ENCODE measurements around the gene CHAD. TPM values are rescaled to one million over a fixed set of nuclear protein-coding genes. Genes with fewer than 3 reads are reported as not detected.

CHAD gene
- total and polyA plus RNA-seq, 2 of the 13 experiments (the other 11 are each of a cell fraction or from before 2014, with no cell fraction given), result 1.4 TPM; not detected in 1

DNA sequence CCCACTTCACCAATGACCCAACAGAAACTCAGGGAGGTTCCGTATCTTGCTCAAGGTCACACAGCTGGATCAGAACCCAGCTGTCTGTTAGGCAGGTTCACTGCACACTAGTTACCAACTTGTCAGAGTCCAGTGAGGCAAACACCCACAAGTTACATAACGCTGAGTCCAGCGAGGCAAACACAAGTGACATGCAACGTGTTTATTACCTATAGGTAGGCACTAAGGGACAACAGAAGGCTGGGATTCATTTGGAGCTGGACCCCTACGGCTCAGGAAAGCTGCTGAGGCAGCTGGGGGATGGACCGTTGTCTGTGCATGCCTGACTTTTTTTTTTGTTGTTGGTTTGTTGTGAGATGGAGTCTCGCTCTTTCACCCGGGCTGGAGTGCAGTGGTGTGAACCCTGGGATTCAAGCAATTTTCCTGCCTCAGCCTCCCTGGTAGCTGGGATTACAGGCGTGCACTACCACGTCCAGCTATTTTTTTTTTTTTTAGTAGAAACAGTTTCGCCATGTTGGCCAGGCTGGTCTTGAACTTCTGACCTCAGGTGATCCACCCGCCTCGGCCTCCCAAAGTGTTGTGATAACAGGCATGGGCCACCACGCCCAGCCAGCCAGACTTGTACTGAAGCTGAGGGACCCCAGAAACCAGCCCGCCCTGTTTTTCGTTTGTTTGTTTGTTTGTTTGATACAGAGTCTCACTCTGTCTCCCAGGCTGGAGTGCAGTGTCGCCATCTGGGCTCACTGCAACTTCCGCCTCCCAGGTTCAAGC lies 8.1 kb upstream of the CHAD start:
- FAIRE-seq (peak; percentile 89), ATAC-seq (no peak), DNase-seq (ENCODE audit: low spot score) (peak; percentile 58)
- WGBS (ENCODE audit: low lambda C conversion rate), result 63% methylated on average over 18 of the region's 18 CpGs
- Histone ChIP-seq H4K20me1 (ENCODE audit: insufficient read depth, low read length) (peaks cover 4% of the 10 kb centered on the region; the same call in 1 of the 2 replicates), H3K4me1 (ENCODE audit: insufficient read depth, low read length) (peaks cover 47% of the 10 kb centered on the region), H3K4me2 (ENCODE audit: low read depth, low read length) (peak overlapping the region; percentile 46), H3K9ac (ENCODE audit: insufficient read depth, low read depth, low read length) (peak overlapping the region; percentile 12; the same call in 1 of the 2 replicates), H3K79me2 (ENCODE audit: insufficient read depth, low read length) (peaks cover 3% of the 10 kb centered on the region), H3K4me3 (replicated peaks in 1 of 3; ENCODE audit: insufficient read depth in 1 of 3, low read depth in 2 of 3, low read length in 3 of 3) (no peak overlapping the region), H3K36me3 (replicated peaks in 1 of 2; ENCODE audit: control insufficient read depth in 1 of 2, insufficient read depth in 2 of 2, low read length in 2 of 2) (peaks cover 13% of the 10 kb centered on the region in 2 experiments; a peak in 4 of 5 replicates), H3K27ac (ENCODE audit: extremely low read length, insufficient read depth, low read length) (peak overlapping the region; percentile 46), H3K27me3 (ENCODE audit: control insufficient read depth in 1 of 2, insufficient read depth in 2 of 2, low read length in 2 of 2) (no peaks in the 10 kb centered on the region), H2AFZ (ENCODE audit: low read length) (peak overlapping the region; percentile 21), H3K9me3 (ENCODE audit: low read length) (no peaks in the 10 kb centered on the region)
- intact Hi-C loops (cut with micrococcal nuclease; ENCODE audit: unreplicated experiment) (loop anchor here (1.0 kb wide), 1 partner anchor 47 kb away; no protein-coding TSS in a partner anchor), in situ Hi-C loops (cut with HindIII; ENCODE audit: extremely low pct_ligation_motif_present, low pct_unique_long_range_greater_than_20kb) (loop anchor here (5.0 kb wide), 1 partner anchor 79 kb away; the partner anchor contains the start of gene LRRC59)
- POLR2A ChIA-PET, result interaction anchor here (0.7 to 1.4 kb wide), 2 partner anchors 17 to 79 kb away, joined by 3 to 5 read pairs; partner anchors contain the start of gene LRRC59
- CTCF ChIA-PET (ENCODE audit: low intra/inter-chr PET ratio, low total read pairs), result interaction anchor here (3.0 kb wide), 1 partner anchor 48 kb away, joined by 20 read pairs; no protein-coding TSS in a partner anchor
- BruUV-seq (replicated peaks), result no TSS peak
- TF ChIP-seq, protein P1, sequence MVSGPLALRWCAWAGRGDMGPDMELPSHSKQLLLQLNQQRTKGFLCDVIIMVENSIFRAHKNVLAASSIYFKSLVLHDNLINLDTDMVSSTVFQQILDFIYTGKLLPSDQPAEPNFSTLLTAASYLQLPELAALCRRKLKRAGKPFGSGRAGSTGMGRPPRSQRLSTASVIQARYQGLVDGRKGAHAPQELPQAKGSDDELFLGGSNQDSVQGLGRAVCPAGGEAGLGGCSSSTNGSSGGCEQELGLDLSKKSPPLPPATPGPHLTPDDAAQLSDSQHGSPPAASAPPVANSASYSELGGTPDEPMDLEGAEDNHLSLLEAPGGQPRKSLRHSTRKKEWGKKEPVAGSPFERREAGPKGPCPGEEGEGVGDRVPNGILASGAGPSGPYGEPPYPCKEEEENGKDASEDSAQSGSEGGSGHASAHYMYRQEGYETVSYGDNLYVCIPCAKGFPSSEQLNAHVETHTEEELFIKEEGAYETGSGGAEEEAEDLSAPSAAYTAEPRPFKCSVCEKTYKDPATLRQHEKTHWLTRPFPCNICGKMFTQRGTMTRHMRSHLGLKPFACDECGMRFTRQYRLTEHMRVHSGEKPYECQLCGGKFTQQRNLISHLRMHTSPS (CRISPR knock-in tag; IDR thresholded peaks at IDR 0.05; ENCODE audit: low read depth), result 0 out of 2 replicates have a peak, but pooled peaks have one; percentile 29
- TF ChIP-seq SAP130 (CRISPR knock-in tag; IDR thresholded peaks at IDR 0.05; ENCODE audit: low read depth), result peak; percentile 83
- no peak for TF ChIP-seq PAWR (CRISPR knock-in tag; IDR thresholded peaks at IDR 0.05; ENCODE audit: borderline replicate concordance)
- no peak for TF ChIP-seq SP140L (CRISPR knock-in tag; IDR thresholded peaks at IDR 0.05; ENCODE audit: borderline replicate concordance)
- peak; percentile 18; the same call in 1 of the 2 replicates for TF ChIP-seq ISL2 (CRISPR knock-in tag; IDR thresholded peaks at IDR 0.05)
- 0 out of 2 replicates have a peak, but pooled peaks have one; percentile 8 for TF ChIP-seq ZFP37 (CRISPR knock-in tag; IDR thresholded peaks at IDR 0.05; ENCODE audit: borderline replicate concordance)
- TF ChIP-seq DPF2 (CRISPR knock-in tag; IDR thresholded peaks at IDR 0.05; ENCODE audit: borderline replicate concordance, low read depth), result 0 out of 2 replicates have a peak, but pooled peaks have one; percentile 52
- peak; percentile 76 for TF ChIP-seq CEBPG (CRISPR knock-in tag; IDR thresholded peaks at IDR 0.05)
- 0 out of 2 replicates have a peak, but pooled peaks have one; percentile 14 for TF ChIP-seq MXD1 (CRISPR knock-in tag; IDR thresholded peaks at IDR 0.05)
- TF ChIP-seq ZNF572 (CRISPR knock-in tag; IDR thresholded peaks at IDR 0.05), result no peak
- TF ChIP-seq BRCA1 (CRISPR knock-in tag; IDR thresholded peaks at IDR 0.05), result no peak
- TF ChIP-seq PHF5A (CRISPR knock-in tag; IDR thresholded peaks at IDR 0.05; ENCODE audit: low read depth, unreplicated experiment), result peak; percentile 47
- no peak for TF ChIP-seq SP2 (CRISPR knock-in tag; IDR thresholded peaks at IDR 0.05)
- peak; percentile 75 for TF ChIP-seq ZNF781 (CRISPR knock-in tag; IDR thresholded peaks at IDR 0.05; ENCODE audit: borderline replicate concordance, not compliant biosample characterization)
- TF ChIP-seq HIVEP1 (CRISPR knock-in tag; IDR thresholded peaks at IDR 0.05), result 0 out of 2 replicates have a peak, but pooled peaks have one; percentile 16
- TF ChIP-seq ARNTL (CRISPR knock-in tag; IDR thresholded peaks at IDR 0.05), result peak; percentile 97
- TF ChIP-seq, protein P2, sequence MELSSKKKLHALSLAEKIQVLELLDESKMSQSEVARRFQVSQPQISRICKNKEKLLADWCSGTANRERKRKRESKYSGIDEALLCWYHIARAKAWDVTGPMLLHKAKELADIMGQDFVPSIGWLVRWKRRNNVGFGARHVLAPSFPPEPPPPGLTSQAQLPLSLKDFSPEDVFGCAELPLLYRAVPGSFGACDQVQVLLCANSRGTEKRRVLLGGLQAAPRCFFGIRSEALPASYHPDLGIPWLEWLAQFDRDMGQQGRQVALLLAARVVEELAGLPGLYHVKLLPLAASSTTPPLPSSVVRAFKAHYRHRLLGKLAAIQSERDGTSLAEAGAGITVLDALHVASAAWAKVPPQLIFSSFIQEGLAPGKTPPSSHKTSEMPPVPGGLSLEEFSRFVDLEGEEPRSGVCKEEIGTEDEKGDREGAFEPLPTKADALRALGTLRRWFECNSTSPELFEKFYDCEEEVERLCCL (CRISPR knock-in tag; IDR thresholded peaks at IDR 0.05; ENCODE audit: borderline replicate concordance), result peak; percentile 73; the same call in 1 of the 2 replicates
- no peak for TF ChIP-seq ZNF644 (CRISPR knock-in tag; IDR thresholded peaks at IDR 0.05; ENCODE audit: low read depth)
- TF ChIP-seq ZNF12 (CRISPR knock-in tag; IDR thresholded peaks at IDR 0.05), result no peak
- TF ChIP-seq HNRNPL (IDR thresholded peaks at IDR 0.05; ENCODE audit: low read depth, low read length), result no peak
- peak; percentile 37; the same call in 1 of the 2 replicates for TF ChIP-seq ADNP (CRISPR knock-in tag; IDR thresholded peaks at IDR 0.05)
